ENCODE results near the gene ALG9.

ALG9 gene

GRCh38 chr11:111736621-111737443 is 134.5 kb downstream of the ALG9 start:
- Histone ChIP-seq H3K9me3 (no peaks in the 10 kb centered on the region), H3K4me3 (ENCODE audit: low read depth in 1 of 2, low read length in 1 of 2) (no peak overlapping the region), H3K36me3 (peaks cover 19% of the 10 kb centered on the region), H3K4me1 (ENCODE audit: control insufficient read depth in 1 of 2, insufficient read depth in 1 of 2, low read depth in 1 of 2, low read length in 1 of 2) (peaks cover 6 to 20% of the 10 kb centered on the region in 2 experiments), H3K27ac (no peak overlapping the region), H3K27me3 (no peaks in the 10 kb centered on the region)
- TF ChIP-seq CTCF (IDR thresholded peaks at IDR 0.05), result no peak

All from neutrophil (primary cell).